Fibroblast of skin of left biceps (primary cell): Measurements from ENCODE around the gene COBLL1.

ENCODE experiments used
- DNase-seq, 2 experiments: peaks; one replicate each; pipeline ENCODE4 v3.0.0-alpha.2; 2013; ENCODE audit warnings: low read depth in 2 of 2

COBLL1 gene

DNA sequence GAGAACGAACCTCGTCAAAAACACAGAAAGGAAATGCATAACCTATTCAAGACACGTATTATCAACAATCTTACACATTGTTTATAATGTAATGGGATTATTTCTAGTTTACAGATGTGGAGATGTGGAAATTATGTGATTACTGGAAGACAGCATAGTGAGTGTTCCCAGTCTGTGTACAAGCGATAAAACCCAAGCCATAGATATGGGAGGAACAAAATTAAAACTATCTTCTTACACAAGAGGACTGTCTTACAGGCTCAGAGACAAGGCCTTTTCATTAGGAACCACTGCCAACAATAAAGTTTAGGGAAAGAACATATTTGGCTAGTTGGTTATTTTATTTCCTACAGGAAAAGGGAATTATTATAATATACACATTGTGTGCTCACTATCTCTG, 20.3 kb downstream of the COBLL1 start:
- DNase-seq = no peak

DNA sequence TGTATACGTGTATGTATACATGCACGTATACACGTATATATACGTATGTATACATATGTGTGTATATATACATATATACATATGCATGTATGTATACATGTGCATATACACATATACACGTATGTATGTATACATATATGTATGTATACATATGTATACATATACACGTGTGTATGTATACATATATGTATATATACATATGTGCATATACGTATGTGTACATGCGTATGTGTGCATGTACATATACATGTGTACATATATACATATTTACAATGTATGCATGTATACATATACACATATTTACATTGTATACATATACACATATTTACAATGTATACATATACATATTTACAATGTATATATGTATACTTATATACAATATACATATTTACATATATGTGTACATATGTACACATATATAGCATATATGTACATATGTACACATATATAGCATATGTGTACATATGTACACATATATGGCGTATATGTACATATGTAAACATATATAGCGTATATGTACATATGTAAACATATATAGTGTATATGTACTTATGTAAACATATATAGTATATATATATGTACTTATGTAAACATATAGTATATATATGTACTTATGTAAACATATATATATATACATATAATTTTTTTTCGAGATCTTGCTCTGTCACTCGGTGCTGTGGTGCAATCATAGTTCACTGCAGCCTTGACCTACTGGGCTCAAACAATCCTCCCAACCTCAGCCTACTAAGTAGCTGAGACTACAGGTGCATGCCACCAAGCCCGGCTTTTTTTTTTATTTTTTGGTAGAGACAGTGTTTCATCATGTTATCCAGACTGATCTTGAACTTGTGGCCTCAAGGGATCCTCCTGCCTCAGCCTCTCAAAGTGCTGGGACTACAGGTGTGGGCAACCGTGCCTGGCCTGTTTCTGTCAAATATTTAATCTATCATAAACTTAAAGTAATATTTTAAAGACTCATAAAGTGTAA, 23.2 kb downstream of the COBLL1 start:
- no peak for DNase-seq

DNA sequence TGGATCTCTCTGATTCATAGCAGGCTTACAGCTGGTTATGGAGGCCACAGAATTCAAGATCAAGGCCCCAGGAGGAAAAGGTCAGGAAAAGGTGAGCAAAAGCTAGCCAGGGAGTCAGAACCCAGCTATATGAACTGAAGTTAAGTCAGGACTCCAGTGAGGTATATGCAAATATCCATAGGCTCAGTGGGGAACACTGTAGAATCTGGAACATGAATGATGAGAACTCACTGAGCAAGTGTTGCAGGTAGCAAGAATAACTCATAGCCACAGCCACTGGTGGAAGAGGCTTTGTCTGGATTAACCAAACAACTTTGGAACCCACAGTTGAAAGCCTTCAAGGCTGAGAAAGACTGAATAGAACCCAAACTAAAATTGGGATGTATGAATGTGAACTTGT, 24.7 kb downstream of the COBLL1 start:
- no peak for DNase-seq

DNA sequence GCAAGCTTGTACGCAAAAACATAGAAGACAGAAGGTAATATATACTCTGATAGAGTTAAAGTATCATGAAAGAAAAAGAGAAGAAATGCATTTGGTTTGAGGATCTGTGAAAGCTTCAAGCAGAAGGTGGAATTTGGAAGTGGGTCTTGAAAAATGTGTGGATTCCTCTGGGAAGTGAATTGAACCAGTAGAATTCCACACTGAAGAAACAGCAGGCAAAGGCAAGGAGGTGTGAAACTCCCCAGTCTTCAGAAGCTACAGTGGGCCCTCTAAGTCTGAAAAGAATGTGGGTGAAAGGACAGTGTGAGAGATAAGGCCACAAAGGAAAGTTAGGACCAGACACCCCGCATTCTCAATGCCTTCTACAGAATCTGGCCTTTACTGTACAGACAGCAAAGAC, 25.6 kb downstream of the COBLL1 start:
- DNase-seq = no peak

DNA sequence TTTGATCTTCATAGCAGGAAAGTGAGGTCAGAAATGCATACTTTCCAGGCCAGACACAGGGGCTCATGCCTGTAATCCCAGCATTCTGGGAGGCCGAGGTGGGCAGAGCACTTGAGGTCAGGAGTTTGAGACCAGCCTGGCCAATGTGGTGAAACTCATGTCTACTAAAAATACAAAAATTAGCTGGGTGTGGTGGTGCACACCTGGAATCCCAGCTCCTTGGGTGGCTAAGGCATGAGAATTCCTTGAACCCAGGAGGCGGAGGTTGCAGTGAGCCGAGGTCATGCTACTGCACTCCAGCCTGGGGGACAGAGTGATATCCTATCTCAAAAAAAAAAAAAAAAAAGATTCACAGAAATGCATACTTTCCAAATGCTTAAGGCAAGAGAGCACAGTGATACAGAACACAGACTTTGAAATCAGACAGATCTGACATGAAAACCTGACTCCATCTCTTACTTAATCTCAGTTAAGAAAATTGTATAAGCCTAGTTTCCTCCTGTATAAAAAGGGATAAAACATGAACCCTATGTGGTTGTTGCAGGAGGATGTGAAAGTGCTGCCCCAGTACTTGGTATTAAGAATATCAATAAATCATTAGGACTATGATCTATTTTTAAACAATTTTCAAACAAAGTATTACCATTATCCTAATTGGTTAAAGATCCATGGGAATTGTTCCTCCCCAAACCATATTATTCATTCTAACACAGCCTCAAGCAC, 26.4 kb downstream of the COBLL1 start:
- DNase-seq = no peak

DNA sequence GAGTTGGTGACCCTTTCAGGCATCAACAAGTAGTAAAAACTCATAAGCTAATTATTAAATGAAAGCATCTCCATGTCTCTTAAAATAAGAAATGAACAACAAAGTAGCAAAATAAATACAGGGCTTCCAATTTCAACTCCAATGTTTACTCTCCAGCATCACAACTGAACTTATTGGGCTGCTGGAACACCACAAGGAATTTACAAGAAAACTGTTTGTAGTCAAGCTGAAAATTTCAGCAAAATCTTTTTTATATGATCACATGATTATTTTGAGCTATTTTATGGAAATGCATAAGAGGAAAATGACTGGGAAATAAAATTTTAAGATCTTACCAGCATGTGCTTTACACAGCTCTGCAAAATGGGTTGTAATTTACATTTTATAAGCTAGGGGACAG, 28.1 kb downstream of the COBLL1 start:
- DNase-seq = no peak

DNA sequence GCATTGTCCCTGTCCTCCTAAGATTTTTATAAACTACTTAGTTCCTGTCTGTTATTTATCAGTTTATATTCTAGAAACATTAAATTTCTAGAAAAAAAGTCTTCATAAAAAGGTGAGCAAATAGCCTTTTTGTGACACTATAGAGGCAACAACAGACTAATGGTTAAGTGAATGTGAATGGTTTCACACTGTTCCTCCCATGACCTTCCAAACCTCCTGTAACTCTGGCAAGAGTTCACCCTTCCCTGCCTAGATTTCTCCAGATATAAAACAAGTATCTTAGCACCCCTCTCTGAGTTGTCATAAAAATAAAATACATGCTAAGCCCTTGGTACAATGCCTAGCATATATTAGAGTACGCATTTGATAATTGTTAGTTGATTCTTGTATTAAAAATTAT, 29.2 kb downstream of the COBLL1 start:
- DNase-seq = no peak

DNA sequence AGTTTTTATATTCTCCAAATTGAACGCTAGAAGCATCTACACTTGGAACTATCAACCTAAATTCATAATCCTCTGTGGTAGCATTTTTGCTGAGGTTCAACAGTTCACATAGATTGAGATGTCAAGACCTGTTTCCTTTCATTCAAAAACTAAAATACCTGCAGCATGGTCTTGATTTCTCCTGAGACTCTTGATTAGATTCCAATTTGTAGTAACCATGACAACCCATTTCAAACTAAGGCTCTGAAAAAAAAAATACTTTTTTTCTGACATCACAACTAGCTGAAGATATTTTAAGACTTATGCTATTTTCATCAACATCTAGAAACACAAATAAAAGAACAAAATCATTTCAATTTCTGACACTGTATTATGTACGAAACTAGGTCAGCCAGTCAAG, 29.8 kb downstream of the COBLL1 start:
- DNase-seq = no peak

DNA sequence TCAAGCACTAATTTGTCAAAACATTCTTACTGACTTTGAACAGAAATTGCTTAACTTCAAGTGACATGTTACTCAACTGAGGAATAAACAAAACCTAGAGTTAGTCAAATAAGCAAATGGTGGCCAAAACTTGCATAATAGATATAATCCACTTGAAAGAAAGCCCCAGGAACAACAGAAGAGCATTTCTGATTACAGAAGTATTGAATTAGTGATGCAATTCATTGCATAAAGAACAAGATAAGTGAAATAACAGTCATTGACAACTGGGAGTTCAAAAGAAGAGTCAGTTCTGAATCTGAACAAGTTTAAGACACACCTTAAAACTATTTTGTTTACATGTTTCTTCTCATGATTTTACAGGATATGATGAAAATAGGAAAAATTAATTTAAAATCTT, 30.8 kb downstream of the COBLL1 start:
- no peak for DNase-seq

DNA sequence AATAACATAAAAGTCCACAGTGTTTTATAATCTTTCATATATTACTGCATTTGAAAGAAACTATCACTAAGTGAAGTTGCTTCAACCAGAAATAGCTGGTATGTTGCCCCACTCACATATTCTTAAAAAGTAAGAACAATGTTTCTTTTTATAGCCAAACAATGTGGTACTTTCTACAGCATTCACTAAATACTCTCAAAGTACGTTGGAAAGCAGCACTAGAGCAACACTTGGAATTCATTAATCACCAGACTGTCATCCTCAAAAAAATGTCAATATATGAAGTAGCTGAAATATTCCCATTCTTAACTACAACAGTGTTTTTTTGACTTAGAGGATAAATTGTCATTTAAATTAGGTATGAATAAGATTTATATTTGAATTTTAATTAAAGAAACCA, 32.8 kb downstream of the COBLL1 start:
- no peak for DNase-seq

DNA sequence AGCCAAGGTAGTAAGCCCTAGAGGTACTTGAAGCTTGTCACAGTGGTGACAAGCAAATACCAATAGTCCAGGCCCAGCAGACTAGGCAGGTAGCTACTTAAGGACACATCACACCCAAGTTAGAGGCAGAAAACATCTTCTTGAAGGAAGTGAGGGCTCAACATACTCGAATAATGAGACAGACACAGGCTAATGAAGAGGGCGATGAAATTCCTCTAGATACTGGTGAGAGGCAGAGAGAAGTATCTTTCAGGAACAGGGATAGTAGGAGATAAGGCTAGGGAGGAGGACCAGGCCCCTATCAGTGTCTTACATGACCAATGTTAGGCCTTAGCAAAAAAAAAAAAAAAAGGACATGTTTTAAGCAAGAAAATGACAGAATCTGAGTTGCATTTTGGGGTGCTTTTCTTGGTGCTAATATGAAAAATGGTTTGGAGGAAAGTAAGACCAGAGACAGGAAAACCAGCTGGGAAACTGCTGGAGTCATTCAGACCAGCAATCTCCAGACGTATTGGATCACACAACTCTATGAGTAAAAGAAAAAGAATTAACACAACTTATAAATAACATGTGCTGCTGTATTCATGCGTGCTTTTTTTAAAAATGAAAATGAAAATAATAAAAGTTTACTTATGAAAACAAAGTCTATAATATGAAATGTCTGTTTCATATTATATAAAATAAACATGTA, 37.7 kb downstream of the COBLL1 start:
- DNase-seq = no peak

DNA sequence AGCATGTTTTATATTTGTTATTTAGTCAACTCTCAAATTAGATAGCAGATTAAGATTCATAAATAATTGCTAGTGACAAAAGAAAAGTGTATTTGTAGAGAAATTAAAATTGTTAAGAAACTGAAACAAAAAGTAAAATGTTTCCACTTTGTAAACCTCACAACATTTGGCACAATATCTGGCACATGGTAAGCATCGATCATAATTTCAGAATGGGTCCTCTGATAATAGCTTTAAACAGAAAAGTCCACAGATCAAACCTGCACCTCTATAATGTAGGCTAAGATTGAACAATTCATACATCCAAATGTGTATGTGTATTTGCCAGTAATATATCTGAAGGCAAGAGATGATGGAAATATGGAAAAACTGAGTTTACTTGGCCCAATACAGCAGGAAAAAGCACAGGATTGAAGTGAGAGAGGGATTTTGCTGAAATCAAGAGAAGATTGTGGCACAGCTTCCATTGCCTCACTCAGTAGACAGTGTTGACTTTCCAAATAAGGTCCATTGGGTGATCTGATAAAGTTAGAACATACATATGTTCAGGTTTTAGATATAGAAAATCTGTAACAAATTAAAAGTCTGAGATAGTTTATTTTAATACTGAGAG, 39.4 kb downstream of the COBLL1 start:
- DNase-seq = no peak

DNA sequence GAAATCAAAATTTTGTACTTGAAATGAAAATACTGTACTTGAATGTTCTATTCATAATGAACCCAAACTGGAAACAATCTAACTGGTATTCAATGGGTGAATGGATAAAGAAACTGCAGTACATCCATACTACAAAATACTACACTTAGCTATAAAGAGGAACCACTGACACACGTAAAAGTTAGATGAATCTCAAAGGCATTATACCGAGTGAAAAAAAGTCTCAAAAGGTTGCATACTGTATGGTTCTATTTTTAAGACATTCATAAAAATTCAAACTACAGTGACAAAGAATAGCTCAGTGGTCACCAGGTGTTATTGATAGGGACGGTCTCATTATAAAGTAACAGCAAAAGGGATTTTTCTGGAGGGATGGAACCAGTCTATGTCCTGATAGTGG, 41.1 kb downstream of the COBLL1 start:
- DNase-seq = no peak

DNA sequence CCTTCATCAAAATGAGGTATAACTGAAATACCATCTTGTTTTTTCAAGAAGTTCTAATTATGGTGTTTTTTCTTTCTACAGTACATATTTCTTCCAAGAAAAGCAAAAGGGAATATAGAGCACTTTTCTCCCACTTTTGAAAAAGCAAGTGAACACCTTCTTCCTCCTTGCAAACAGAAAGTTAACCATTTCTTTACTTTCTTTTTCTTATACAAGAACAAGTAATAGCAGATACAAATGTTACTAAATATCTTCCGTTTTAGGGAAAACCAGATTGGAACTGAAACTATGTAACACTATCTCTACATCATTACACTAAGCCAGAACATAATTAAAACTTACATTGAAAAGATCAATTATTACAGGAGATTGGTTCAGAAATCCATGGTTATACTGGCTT, 44.0 kb downstream of the COBLL1 start:
- no peak for DNase-seq

DNA sequence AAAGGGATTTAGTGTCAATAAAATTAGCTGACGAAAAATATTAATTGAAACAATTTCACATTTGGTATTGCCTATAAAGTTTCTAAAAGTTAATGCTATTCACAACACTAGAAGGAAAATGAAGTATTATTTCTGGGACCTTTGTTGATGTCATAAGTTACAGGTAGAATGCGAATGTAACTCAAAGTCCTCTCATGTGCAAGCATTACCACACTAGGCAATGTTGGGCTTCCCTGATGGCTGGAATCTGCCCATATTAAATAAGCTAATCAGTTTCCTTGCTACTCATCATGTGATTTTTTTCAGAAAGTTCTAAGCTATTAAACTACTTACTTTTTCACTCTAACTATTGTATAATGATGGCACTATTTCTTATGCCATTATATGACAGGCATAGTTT, 44.6 kb downstream of the COBLL1 start:
- DNase-seq = no peak

DNA sequence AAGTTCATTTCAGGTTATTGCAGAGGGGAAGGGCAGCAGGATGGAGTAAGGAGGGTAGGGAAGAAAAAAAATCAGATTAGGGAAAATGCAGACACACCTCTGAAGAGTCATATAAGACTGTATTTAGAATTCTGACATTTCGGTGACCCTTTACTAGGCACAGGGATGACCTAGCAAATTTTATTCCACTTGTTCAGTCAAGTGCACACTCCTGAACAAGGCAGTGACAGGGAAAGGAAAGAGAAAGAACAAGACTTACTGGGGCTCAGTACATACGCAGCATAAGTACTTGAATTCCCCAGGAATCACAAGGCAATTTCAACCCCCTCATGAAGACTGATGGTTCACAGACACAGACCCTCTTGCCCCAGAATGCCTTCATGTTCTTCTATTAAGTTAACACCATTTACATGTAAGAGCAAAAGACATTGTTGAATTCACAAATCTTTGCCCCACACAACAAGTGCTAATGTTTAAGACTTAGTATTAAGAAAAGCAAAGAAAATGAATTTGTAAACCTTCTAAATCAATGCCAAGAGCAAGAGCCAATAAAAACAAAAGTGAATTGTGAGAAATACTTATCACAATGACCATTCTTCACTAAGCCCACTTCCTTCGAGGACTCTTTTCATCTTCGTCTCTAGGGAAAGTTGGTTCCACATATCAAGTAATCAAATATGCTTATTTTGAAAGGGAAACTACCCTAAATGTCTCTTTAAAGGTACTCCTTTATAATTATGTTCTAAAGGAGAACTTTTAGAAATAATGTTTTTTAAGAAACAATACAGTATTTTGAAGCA, 47.0 kb downstream of the COBLL1 start:
- DNase-seq = no peak

DNA sequence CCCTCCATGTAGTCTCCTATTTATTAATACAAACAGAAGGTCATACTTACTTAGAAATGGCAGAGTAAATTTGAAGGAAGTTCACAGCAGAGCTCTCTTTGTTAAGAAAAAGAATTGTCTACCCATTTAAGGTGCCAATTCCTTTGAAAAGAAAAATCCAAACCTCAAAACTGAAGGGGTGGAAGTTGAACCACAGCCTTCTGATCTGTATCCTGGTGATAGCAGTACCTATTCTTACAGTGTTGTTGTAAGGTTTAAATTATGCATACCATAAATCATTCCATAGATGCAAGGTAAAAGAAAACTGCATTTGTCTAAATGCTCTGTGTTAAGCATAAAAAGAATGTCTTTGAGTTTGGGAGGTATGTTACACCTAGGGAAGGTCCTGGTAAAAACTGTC, 47.6 kb downstream of the COBLL1 start:
- no peak for DNase-seq

DNA sequence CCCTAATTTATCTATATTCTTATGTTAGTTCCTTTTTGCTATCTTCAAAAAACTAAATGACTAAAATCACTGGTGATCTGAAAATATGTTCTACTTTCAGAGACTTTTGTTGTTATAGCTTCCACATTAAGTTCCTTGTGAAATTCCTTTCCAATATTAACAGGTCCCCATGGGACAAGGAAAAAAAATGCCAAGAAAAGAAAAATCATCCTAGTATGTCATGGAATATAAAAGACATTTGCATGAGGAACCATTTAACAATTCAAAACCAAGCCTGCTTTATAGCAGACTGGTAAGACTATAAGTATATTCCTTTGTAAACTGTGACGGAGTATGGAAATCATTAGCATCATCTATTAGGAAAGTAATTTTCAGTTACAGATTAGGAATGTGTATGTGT, 48.1 kb downstream of the COBLL1 start:
- peak; percentile 33 to 45 for DNase-seq

DNA sequence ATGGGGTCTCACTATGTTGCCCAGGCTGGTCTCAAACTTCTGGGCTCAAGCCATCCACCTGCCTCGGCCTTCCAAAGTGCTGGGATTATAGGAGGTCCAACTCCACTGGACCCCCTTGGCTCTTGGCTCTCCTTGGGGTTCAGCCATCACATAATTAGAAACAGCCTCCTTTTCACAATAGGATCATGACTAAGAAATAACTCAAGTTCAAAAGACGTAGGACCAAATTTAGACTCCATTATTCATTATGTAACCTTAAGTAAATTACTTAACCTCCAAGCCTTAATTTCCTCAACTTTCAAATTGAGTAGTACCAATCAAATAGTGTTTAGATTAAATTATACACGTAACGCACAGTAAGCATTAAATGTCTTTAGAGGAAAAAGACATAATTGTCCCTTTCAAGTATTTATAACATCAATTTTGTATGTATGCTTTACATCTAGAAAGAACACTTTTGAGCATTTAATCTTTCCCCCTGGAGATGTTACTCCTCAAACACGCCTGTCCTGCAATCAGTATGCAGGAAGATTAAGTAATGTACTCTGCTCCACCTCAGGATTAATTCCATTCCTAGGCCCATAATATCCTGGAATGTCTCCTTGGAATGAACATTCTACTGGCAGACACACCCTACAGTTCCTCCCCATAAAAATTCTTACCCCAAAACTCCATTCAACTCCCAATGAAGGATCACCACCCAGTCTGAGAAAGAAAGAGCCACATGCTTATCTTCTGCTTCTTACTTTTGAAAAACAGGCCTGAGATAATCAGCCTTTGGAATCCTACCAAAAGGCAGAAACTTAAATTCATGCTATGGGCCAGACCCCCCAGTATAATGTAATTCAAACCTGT, 49.1 kb downstream of the COBLL1 start:
- DNase-seq = no peak

DNA sequence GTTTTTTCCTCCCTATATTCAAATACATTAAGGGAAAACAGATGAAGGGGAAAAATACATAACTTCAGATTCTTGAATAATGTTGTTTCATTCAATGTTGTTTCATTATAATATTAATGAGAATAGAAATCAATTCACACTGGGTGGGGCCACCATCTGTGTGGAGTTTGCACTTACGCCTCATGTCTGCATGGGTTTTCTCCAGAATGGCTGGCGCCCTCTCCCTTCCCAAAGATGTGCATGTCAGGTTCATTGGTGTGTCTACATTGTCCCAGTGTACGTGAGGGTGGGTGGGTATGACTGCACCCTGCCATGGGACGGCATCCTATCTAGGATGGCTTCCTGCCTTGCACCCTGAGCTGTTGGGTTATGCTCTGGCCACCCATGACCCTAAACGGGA, 51.7 kb downstream of the COBLL1 start:
- no peak for DNase-seq
